SK-N-SH (cell line): Measurements from ENCODE around the gene ENTR1. TPM values are rescaled to one million over a fixed set of nuclear protein-coding genes. Genes with fewer than 3 reads are reported as not detected.

Source experiments
- CTCF ChIA-PET: fragments of 300-600, 350-600 bp; formaldehyde crosslinking; extraction: SDS; loops from one replicate; lab custom pipeline; 2021; lab: Yijun Ruan, JAX
- POLR2A ChIA-PET: fragments of 350-600 bp; sonication (Branson Sonifier 250); formaldehyde crosslinking; extraction: SDS; loops from one replicate; lab custom pipeline; 2020; ENCODE audit warnings: antibody characterized with exemption, inconsistent platforms; lab: Yijun Ruan, JAX
- DNase-seq: peaks from one replicate; pipeline ENCODE4 v3.0.0; 2012
- H2AFZ ChIP-seq: fragments of 200-600 bp; sonication (generic); 2 replicates; pipeline ENCODE4 v1.8.1; 2016; ENCODE audit warnings: antibody characterized with exemption, mild to moderate bottlenecking, low read depth
- H3F3A ChIP-seq: fragments of 200-600 bp; sonication (generic); replicated peaks from 2 replicates; pipeline ENCODE3; 2016; ENCODE audit warnings: antibody characterized with exemption, mild to moderate bottlenecking; ENCODE audit not compliant: insufficient read depth
- H3K27ac ChIP-seq, 2 experiments: fragments of 200-500 bp in 1 of 2; fragments of 200-600 bp in 1 of 2; sonication (Bioruptor generic) in 1 of 2; sonication (generic), shearing (Covaris generic) in 1 of 2; 2 replicates each; pipeline versions ENCODE4 v1.5.1 to v1.6.1; 2014 to 2016; ENCODE audit warnings: low read depth in 2 of 2, inconsistent platforms in 1 of 2, low read length in 1 of 2, mild to moderate bottlenecking in 1 of 2, mixed read lengths in 1 of 2
- H3K27me3 ChIP-seq: fragments of 200-600 bp; sonication (generic), shearing (Covaris generic); 2 replicates; pipeline ENCODE4 v1.6.1; 2016; ENCODE audit warnings: mixed run types; ENCODE audit not compliant: insufficient read depth
- H3K36me3 ChIP-seq, 2 experiments: fragments of 200-500 bp in 1 of 2; fragments of 200-600 bp in 1 of 2; sonication (Bioruptor generic) in 1 of 2; sonication (generic) in 1 of 2; replicated peaks in 1 of 2; 2 replicates each; pipeline versions ENCODE3 to v1.5.1; 2014 to 2016; ENCODE audit warnings: low read length in 1 of 2, mild to moderate bottlenecking in 1 of 2; ENCODE audit not compliant: insufficient read depth in 2 of 2, control insufficient read depth in 1 of 2
- H3K4me1 ChIP-seq, 2 experiments: fragments of 200-500 bp in 1 of 2; fragments of 200-600 bp in 1 of 2; sonication (Bioruptor generic) in 1 of 2; sonication (generic), shearing (Covaris generic) in 1 of 2; 2 replicates each; pipeline versions ENCODE4 v1.5.1 to v1.6.1; 2014 to 2016; ENCODE audit warnings: low read depth in 1 of 2, low read length in 1 of 2, mixed run types in 1 of 2; ENCODE audit not compliant: insufficient read depth in 2 of 2, control insufficient read depth in 1 of 2
- H3K4me2 ChIP-seq: fragments of 200-600 bp; sonication (generic), shearing (Covaris generic); 2 replicates; pipeline ENCODE4 v1.6.1; 2017; ENCODE audit warnings: mixed run types
- H3K4me3 ChIP-seq, 2 experiments: fragments of 200-500 bp in 1 of 2; fragments of 200-600 bp in 1 of 2; sonication (Bioruptor generic) in 1 of 2; sonication (generic), shearing (Covaris generic) in 1 of 2; 2 replicates each; pipeline versions ENCODE4 v1.5.1 to v1.8.1; 2014 to 2016; ENCODE audit warnings: low read depth in 2 of 2, inconsistent platforms in 1 of 2, low read length in 1 of 2, mild to moderate bottlenecking in 1 of 2, mixed read lengths in 1 of 2, moderate library complexity in 1 of 2
- H3K79me2 ChIP-seq: fragments of 200-600 bp; sonication (generic); 2 replicates; pipeline ENCODE4 v1.8.1; 2017; ENCODE audit warnings: mild to moderate bottlenecking; ENCODE audit not compliant: insufficient read depth
- H3K9ac ChIP-seq: fragments of 200-600 bp; sonication (generic); 2 replicates; pipeline ENCODE4 v1.6.1; 2017; ENCODE audit warnings: mixed run types
- H3K9me2 ChIP-seq: fragments of 200-600 bp; sonication (generic); 2 replicates; pipeline ENCODE4 v1.6.1; 2017; ENCODE audit warnings: mixed run types
- H3K9me3 ChIP-seq: fragments of 200-600 bp; sonication (generic); 2 replicates; pipeline ENCODE4 v1.6.1; 2017; ENCODE audit warnings: mixed run types, mild to moderate bottlenecking, moderate library complexity
- H4K20me1 ChIP-seq: fragments of 200-600 bp; sonication (generic); 2 replicates; pipeline ENCODE4 v1.6.1; 2017; ENCODE audit warnings: mild to moderate bottlenecking, mixed run types; ENCODE audit not compliant: insufficient read depth
- CHD2 ChIP-seq: fragments of 150-350 bp; IDR thresholded peaks from 2 replicates; pipeline ENCODE4 v1.6.1; 2018; ENCODE audit warnings: low read length; ENCODE audit not compliant: partially characterized antibody
- FOXM1 ChIP-seq: IDR thresholded peaks from 2 replicates; pipeline ENCODE4 v1.4.0; 2012; ENCODE audit warnings: low read depth, mild to moderate bottlenecking
- GATA2 ChIP-seq: sonication (generic); formaldehyde crosslinking; IDR thresholded peaks from 2 replicates; pipeline ENCODE4 v1.5.0; 2020; ENCODE audit warnings: mild to moderate bottlenecking, missing genetic modification reagents
- NFIC ChIP-seq: IDR thresholded peaks from 2 replicates; pipeline ENCODE4 v1.4.0; 2012; ENCODE audit warnings: borderline replicate concordance
- RCOR1 ChIP-seq: fragments of 150-350 bp; IDR thresholded peaks from 2 replicates; pipeline ENCODE4 v1.6.1; 2017; ENCODE audit warnings: antibody characterized with exemption, low read length
- RXRA ChIP-seq: IDR thresholded peaks from 2 replicates; pipeline ENCODE4 v1.4.0; 2012; ENCODE audit warnings: low read depth, mild to moderate bottlenecking, borderline replicate concordance
- SIN3A ChIP-seq: IDR thresholded peaks from 2 replicates; pipeline ENCODE4 v1.6.1; 2012; ENCODE audit warnings: low read depth, mild to moderate bottlenecking, low read length, moderate library complexity, borderline replicate concordance
- TAF1 ChIP-seq: IDR thresholded peaks from 2 replicates; pipeline ENCODE4 v1.6.1; 2012; ENCODE audit warnings: low read depth, mild to moderate bottlenecking, low read length, moderate library complexity, borderline replicate concordance
- YY1 ChIP-seq: IDR thresholded peaks from 2 replicates; pipeline ENCODE4 v1.4.0; 2012; ENCODE audit warnings: low read depth, mild to moderate bottlenecking
- WGBS: methylation state at CpG from one replicate; pipeline ENCODE4 v1.1.6; 2017; ENCODE audit warnings: low lambda C conversion rate; 5-methylcytosine and 5-hydroxymethylcytosine counted together
- polyA plus RNA-seq, 3 experiments: library from polyadenylated mRNA; depleted of rRNA; stranded (reverse); fragments of >200 nt; gene quantifications; 2 replicates each; pipeline ENCODE4 v1.2.3, GENCODE V29; 2012
- TF ChIP-seq, protein P1 (sequence below): fragments of 150-350 bp; IDR thresholded peaks from 2 replicates; pipeline ENCODE4 v1.6.1; 2017; ENCODE audit warnings: antibody characterized with exemption, low read length, low read depth, borderline replicate concordance
- TF ChIP-seq, protein P2 (sequence below): fragments of 200-600 bp; sonication (generic); IDR thresholded peaks from 2 replicates; pipeline ENCODE4 v1.6.1; 2017; ENCODE audit warnings: antibody characterized with exemption, mild to moderate bottlenecking, moderate library complexity
- TF ChIP-seq, protein P3 (sequence below): fragments of 150-350 bp; IDR thresholded peaks from 2 replicates; pipeline ENCODE4 v1.6.1; 2016; ENCODE audit warnings: mild to moderate bottlenecking, low read depth, low read length
- TF ChIP-seq, protein P4 (sequence below): IDR thresholded peaks from 2 replicates; pipeline ENCODE4 v1.6.1; 2012; ENCODE audit warnings: mild to moderate bottlenecking, low read depth, low read length, moderate library complexity
- TF ChIP-seq, protein P5 (sequence below): IDR thresholded peaks from 2 replicates; pipeline ENCODE4 v1.4.0; 2012; ENCODE audit warnings: low read depth
- TF ChIP-seq, protein P6 (sequence below): IDR thresholded peaks from 2 replicates; pipeline ENCODE4 v1.4.0; 2012; ENCODE audit warnings: low read depth, borderline replicate concordance

Gene ENTR1
- polyA plus RNA-seq, 1 of the 3 experiments (the other 2 are of a cell fraction): 71.3 TPM

DNA sequence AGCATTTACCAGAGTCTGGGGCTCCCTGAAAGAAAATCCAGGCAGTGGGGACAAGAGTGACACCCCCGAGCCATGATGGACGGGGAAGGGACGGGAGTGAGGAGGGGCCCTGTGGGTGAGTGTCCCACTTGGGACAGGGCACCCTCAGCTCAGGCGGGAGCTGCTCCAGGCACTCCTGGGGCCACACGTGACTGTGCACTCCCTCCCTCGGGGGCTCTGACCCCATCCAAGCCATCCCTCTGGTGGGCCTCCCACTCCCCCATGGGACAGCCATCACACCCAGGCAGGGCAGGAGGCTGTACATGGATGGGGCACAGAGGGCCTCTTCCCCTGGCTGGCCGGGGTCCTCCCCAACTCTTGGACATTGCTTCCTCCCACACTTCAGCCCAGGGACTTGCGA, 34.0 kb downstream of the ENTR1 start:
- Histone ChIP-seq H3F3A (no peaks in the 10 kb centered on the region), H3K79me2 (no peaks in the 10 kb centered on the region), H3K9ac (no peak overlapping the region), H3K4me1 (peaks cover 0 to 43% of the 10 kb centered on the region in 2 experiments; a peak in 1 of 4 replicates), H2AFZ (no peak overlapping the region), H3K27me3 (no peaks in the 10 kb centered on the region), H3K36me3 (peaks cover 0 to 50% of the 10 kb centered on the region in 2 experiments), H3K9me2 (no peaks in the 10 kb centered on the region), H4K20me1 (no peaks in the 10 kb centered on the region), H3K27ac (no peak overlapping the region), H3K4me3 (no peak overlapping the region), H3K4me2 (no peak overlapping the region), H3K9me3 (no peaks in the 10 kb centered on the region)
- POLR2A ChIA-PET: no interaction called here
- DNase-seq: no peak
- CTCF ChIA-PET: interaction anchor here (1.2 to 3.9 kb wide), 3 partner anchors 13 to 24 kb away, joined by 3 to 15 read pairs (median 4); partner anchors contain the start of gene DNLZ
- WGBS: 95% methylated on average over 4 of the region's 8 CpGs
- TF ChIP-seq NFIC: no peak
- TF ChIP-seq, protein P1, sequence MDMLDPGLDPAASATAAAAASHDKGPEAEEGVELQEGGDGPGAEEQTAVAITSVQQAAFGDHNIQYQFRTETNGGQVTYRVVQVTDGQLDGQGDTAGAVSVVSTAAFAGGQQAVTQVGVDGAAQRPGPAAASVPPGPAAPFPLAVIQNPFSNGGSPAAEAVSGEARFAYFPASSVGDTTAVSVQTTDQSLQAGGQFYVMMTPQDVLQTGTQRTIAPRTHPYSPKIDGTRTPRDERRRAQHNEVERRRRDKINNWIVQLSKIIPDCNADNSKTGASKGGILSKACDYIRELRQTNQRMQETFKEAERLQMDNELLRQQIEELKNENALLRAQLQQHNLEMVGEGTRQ: no peak
- no peak for TF ChIP-seq CHD2
- TF ChIP-seq TAF1: no peak
- TF ChIP-seq, protein P2, sequence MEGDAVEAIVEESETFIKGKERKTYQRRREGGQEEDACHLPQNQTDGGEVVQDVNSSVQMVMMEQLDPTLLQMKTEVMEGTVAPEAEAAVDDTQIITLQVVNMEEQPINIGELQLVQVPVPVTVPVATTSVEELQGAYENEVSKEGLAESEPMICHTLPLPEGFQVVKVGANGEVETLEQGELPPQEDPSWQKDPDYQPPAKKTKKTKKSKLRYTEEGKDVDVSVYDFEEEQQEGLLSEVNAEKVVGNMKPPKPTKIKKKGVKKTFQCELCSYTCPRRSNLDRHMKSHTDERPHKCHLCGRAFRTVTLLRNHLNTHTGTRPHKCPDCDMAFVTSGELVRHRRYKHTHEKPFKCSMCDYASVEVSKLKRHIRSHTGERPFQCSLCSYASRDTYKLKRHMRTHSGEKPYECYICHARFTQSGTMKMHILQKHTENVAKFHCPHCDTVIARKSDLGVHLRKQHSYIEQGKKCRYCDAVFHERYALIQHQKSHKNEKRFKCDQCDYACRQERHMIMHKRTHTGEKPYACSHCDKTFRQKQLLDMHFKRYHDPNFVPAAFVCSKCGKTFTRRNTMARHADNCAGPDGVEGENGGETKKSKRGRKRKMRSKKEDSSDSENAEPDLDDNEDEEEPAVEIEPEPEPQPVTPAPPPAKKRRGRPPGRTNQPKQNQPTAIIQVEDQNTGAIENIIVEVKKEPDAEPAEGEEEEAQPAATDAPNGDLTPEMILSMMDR: no peak
- no peak for TF ChIP-seq YY1
- TF ChIP-seq GATA2: no peak
- TF ChIP-seq, protein P3, sequence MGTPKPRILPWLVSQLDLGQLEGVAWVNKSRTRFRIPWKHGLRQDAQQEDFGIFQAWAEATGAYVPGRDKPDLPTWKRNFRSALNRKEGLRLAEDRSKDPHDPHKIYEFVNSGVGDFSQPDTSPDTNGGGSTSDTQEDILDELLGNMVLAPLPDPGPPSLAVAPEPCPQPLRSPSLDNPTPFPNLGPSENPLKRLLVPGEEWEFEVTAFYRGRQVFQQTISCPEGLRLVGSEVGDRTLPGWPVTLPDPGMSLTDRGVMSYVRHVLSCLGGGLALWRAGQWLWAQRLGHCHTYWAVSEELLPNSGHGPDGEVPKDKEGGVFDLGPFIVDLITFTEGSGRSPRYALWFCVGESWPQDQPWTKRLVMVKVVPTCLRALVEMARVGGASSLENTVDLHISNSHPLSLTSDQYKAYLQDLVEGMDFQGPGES: no peak
- TF ChIP-seq RXRA: no peak
- TF ChIP-seq, protein P4, sequence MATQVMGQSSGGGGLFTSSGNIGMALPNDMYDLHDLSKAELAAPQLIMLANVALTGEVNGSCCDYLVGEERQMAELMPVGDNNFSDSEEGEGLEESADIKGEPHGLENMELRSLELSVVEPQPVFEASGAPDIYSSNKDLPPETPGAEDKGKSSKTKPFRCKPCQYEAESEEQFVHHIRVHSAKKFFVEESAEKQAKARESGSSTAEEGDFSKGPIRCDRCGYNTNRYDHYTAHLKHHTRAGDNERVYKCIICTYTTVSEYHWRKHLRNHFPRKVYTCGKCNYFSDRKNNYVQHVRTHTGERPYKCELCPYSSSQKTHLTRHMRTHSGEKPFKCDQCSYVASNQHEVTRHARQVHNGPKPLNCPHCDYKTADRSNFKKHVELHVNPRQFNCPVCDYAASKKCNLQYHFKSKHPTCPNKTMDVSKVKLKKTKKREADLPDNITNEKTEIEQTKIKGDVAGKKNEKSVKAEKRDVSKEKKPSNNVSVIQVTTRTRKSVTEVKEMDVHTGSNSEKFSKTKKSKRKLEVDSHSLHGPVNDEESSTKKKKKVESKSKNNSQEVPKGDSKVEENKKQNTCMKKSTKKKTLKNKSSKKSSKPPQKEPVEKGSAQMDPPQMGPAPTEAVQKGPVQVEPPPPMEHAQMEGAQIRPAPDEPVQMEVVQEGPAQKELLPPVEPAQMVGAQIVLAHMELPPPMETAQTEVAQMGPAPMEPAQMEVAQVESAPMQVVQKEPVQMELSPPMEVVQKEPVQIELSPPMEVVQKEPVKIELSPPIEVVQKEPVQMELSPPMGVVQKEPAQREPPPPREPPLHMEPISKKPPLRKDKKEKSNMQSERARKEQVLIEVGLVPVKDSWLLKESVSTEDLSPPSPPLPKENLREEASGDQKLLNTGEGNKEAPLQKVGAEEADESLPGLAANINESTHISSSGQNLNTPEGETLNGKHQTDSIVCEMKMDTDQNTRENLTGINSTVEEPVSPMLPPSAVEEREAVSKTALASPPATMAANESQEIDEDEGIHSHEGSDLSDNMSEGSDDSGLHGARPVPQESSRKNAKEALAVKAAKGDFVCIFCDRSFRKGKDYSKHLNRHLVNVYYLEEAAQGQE: no peak
- TF ChIP-seq, protein P5, sequence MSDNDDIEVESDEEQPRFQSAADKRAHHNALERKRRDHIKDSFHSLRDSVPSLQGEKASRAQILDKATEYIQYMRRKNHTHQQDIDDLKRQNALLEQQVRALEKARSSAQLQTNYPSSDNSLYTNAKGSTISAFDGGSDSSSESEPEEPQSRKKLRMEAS: no peak
- no peak for TF ChIP-seq SIN3A
- TF ChIP-seq, protein P6, sequence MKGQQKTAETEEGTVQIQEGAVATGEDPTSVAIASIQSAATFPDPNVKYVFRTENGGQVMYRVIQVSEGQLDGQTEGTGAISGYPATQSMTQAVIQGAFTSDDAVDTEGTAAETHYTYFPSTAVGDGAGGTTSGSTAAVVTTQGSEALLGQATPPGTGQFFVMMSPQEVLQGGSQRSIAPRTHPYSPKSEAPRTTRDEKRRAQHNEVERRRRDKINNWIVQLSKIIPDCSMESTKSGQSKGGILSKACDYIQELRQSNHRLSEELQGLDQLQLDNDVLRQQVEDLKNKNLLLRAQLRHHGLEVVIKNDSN: no peak
- TF ChIP-seq RCOR1: no peak
- no peak for TF ChIP-seq FOXM1
